ENCODE measurements around the gene SLC26A9. TPM values are rescaled to one million over a fixed set of nuclear protein-coding genes. Genes with fewer than 3 reads are reported as not detected.

SLC26A9 gene
- total and polyA plus RNA-seq, 9 of the 15 experiments (the other 6 are each of a cell fraction or from before 2014, with no cell fraction given) = 0.03 TPM; not detected in 8

DNA sequence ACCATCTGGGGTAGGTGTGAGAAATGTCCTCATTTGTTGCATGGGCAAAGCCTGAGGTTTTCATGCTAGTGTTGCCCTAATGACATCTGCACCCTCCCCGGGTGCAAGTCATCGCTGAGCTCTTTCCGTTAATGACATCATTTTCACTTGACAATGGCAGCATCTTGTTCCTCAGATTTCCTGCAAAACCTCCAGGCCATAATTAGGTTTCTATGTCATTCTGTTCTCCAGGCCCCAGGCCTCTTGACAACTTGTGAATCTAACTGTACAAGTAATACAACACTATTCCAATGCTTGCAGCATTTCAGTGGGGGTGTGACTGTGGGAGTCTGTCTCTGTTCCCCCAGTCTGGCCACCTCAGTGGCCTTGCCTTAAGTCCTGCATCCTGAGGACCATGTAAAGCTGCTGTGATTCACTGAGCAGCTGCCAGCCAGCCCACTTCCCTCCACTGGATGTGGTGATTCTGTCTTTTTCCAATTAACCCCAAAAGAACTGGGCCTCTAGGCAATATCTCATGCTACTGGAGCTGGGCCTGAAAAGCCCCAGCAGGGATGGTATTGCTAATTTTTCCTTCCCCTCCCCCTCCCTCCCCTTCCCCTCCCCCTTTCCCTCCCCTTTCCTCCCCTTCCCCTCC is 37.1 kb upstream of the SLC26A9 start:
- intact Hi-C loops (cut with micrococcal nuclease) = no loop called here
- FAIRE-seq = no peak
- POLR2A ChIA-PET = interaction anchor here (1.2 to 1.3 kb wide), 2 partner anchors 10 to 59 kb away, joined by 3 to 5 read pairs; no protein-coding TSS in a partner anchor

More for the DNA sequence above, 37.1 kb upstream of the SLC26A9 start:
- in situ Hi-C loops (cut with MboI) = loop anchor here (5.0 kb wide), 2 partner anchors 122 to 183 kb away; no protein-coding TSS in a partner anchor
- DNase-seq (ENCODE audit: extremely low read depth in 1 of 4, low spot score in 3 of 4) (no peak), ATAC-seq (no peak)
- H3K27me3 ChIP-seq (ENCODE audit: control insufficient read depth in 2 of 2, insufficient read depth in 2 of 2, low read length in 2 of 2) = peaks cover 22 to 49% of the 10 kb centered on the region in 2 experiments
- CTCF ChIA-PET (ENCODE audit: low intra/inter-chr PET ratio) = interaction anchor here (0.9 to 5.9 kb wide), 2 partner anchors 61 to 188 kb away, joined by 4 to 114 read pairs; no protein-coding TSS in a partner anchor
- H3K4me2 ChIP-seq (ENCODE audit: insufficient read depth, low read length) = no peak overlapping the region
- no peak overlapping the region for H3K4me3 ChIP-seq
- H3K4me1 ChIP-seq (replicated peaks in 1 of 2; ENCODE audit: control insufficient read depth in 2 of 2, insufficient read depth in 2 of 2, low read length in 2 of 2) = peaks cover 0 to 2% of the 10 kb centered on the region in 2 experiments; a peak in 2 of 5 replicates
- H3K9me3 ChIP-seq (replicated peaks; ENCODE audit: control insufficient read depth, insufficient read depth, low read depth, low read length) = no peaks in the 10 kb centered on the region
- no peak overlapping the region for H3K9ac ChIP-seq (ENCODE audit: insufficient read depth in 1 of 2, low read depth in 2 of 2, low read length in 2 of 2)
- no peaks in the 10 kb centered on the region for H3K36me3 ChIP-seq (ENCODE audit: control insufficient read depth, insufficient read depth, low read length)
- WGBS (ENCODE audit: insufficient coverage, low coverage, missing lambda C conversion rate) = 0% methylated on average over 3 of the region's 3 CpGs
- no peak for TF ChIP-seq BRF2 (IDR thresholded peaks at IDR 0.05; ENCODE audit: borderline replicate concordance, insufficient read depth, insufficient read length)
- no peak for TF ChIP-seq LEF1 (IDR thresholded peaks at IDR 0.05)
- peak; percentile 62 for TF ChIP-seq ATF7 (IDR thresholded peaks at IDR 0.05)
- TF ChIP-seq, protein P1, sequence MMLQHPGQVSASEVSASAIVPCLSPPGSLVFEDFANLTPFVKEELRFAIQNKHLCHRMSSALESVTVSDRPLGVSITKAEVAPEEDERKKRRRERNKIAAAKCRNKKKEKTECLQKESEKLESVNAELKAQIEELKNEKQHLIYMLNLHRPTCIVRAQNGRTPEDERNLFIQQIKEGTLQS (IDR thresholded peaks at IDR 0.05) = peak; percentile 67
- TF ChIP-seq, protein P1 (CRISPR knock-in tag; conservative IDR thresholded peaks at IDR 0.05) = no peak
- BruUV-seq (replicated peaks) = no TSS peak
- H3K27ac ChIP-seq (ENCODE audit: extremely low read depth, low read depth, low read length) = no peak overlapping the region
- H3K79me2 ChIP-seq (ENCODE audit: control insufficient read depth, insufficient read depth, low read length) = no peaks in the 10 kb centered on the region
- peaks cover 26% of the 10 kb centered on the region; the same call in 1 of the 2 replicates for H4K20me1 ChIP-seq (replicated peaks; ENCODE audit: control insufficient read depth, insufficient read depth, low read length)
- no peaks in the 10 kb centered on the region for H3K9me1 ChIP-seq (ENCODE audit: control insufficient read depth, insufficient read depth, low read length)
- no peak overlapping the region for H2AFZ ChIP-seq (ENCODE audit: low read depth, low read length)
